CD4-positive, alpha-beta T cell (primary cell): ENCODE data around the gene ZSWIM5. TPM values are rescaled to one million over a fixed set of nuclear protein-coding genes. Genes with fewer than 3 reads are reported as not detected.
"Not testable (repeated sequence)": the region's sequence is repeated elsewhere in the genome, so short reads cannot be mapped to it uniquely, and the experiment has no call there.

Source experiments
- ATAC-seq: fragments of 200-7000 bp; cut with Tn5 transposase; one replicate; pipeline ENCODE4 v1.10.0; 2022; ENCODE audit warnings: mild to moderate bottlenecking; ENCODE audit not compliant: poor library complexity
- CTCF ChIA-PET: fragments of 350-600 bp; sonication (Branson Sonifier 250); formaldehyde crosslinking; loops from one replicate; lab custom pipeline; 2021; ENCODE audit warnings: antibody characterized with exemption, inconsistent platforms; lab: Charles Lee
- POLR2A ChIA-PET: fragments of 350-600 bp; sonication (Branson Sonifier 250); formaldehyde crosslinking; loops from one replicate; lab custom pipeline; 2021; ENCODE audit warnings: antibody characterized with exemption, inconsistent platforms; lab: Charles Lee
- DNase-seq, 14 experiments: peaks; one replicate each; pipeline ENCODE4 v3.0.0-alpha.2; 2013 to 2020; ENCODE audit warnings: mixed read lengths in 2 of 14
- H3K27ac ChIP-seq, 2 donors: one replicate each; pipeline versions ENCODE4 v1.5.1 to v1.7.0; 2013; ENCODE audit warnings: low read length in 2 of 2, low read depth in 1 of 2, mild to moderate bottlenecking in 1 of 2
- H3K27me3 ChIP-seq, 2 experiments: 1 replicate in 1 of 2; 2 replicates in 1 of 2; pipeline versions ENCODE4 v1.6.1 to v1.7.0; 2013; ENCODE audit warnings: low read length in 2 of 2, control low read depth in 1 of 2, mild to moderate bottlenecking in 1 of 2, moderate library complexity in 1 of 2; ENCODE audit not compliant: insufficient read depth in 2 of 2, control insufficient read depth in 1 of 2
- H3K36me3 ChIP-seq: one replicate; pipeline ENCODE4 v1.6.1; 2013; ENCODE audit warnings: low read length, control low read depth; ENCODE audit not compliant: insufficient read depth
- H3K4me1 ChIP-seq: one replicate; pipeline ENCODE4 v1.6.1; 2013; ENCODE audit warnings: low read length, control low read depth; ENCODE audit not compliant: insufficient read depth
- H3K4me3 ChIP-seq: one replicate; pipeline ENCODE4 v1.5.1; 2013; ENCODE audit warnings: mild to moderate bottlenecking, low read length, moderate library complexity
- H3K9me3 ChIP-seq, 2 experiments: 1 replicate in 1 of 2; 2 replicates in 1 of 2; pipeline versions ENCODE4 v1.6.1 to v1.7.0; 2013; ENCODE audit warnings: low read length in 2 of 2, mild to moderate bottlenecking in 2 of 2, control low read depth in 1 of 2, moderate library complexity in 1 of 2; ENCODE audit not compliant: control insufficient read depth in 1 of 2, insufficient read depth in 1 of 2
- H3K27ac Mint-ChIP-seq: one replicate; pipeline ENCODE4 v1.8.0; 2020; ENCODE audit warnings: mixed read lengths
- H3K27me3 Mint-ChIP-seq: one replicate; pipeline ENCODE4 v1.8.0; 2021; ENCODE audit warnings: mixed read lengths
- H3K36me3 Mint-ChIP-seq: one replicate; pipeline ENCODE4 v1.8.0; 2021; ENCODE audit warnings: low read depth, mixed read lengths
- H3K4me1 Mint-ChIP-seq: one replicate; pipeline ENCODE4 v1.8.0; 2021; ENCODE audit warnings: low read depth, mixed read lengths
- H3K4me3 Mint-ChIP-seq: one replicate; pipeline ENCODE4 v1.8.0; 2020; ENCODE audit warnings: mild to moderate bottlenecking, mixed read lengths
- H3K9me3 Mint-ChIP-seq: one replicate; pipeline ENCODE4 v1.8.0; 2020; ENCODE audit warnings: mixed read lengths
- CTCF ChIP-seq: fragments of 200-600 bp; IDR thresholded peaks from one replicate; pipeline ENCODE4 v1.8.0; 2022; ENCODE audit warnings: antibody characterized with exemption, mild to moderate bottlenecking
- intact Hi-C, 2 experiments: fragments of 100-400 bp; cut with DNase I in 1 of 2; cut with micrococcal nuclease in 1 of 2; formaldehyde crosslinking; loops; one replicate each; pipeline versions ENCODE4 v1.15.1 to v1.9.0; 2023 to 2025; cut with DNase I, micrococcal nuclease
- total RNA-seq, 174 experiments: library from RNA in 2 of 174; stranded (reverse) in 2 of 174; gene quantifications; one replicate each; pipeline ENCODE4 v1.2.3 and lab custom pipeline; 2021 to 2026

ZSWIM5 gene
- total RNA-seq, 2 experiments from 2014 or later: 0.91 to 1.1 TPM

- Histone ChIP-seq H3K27ac (no peak overlapping the region), H3K4me1 (no peaks in the 10 kb centered on the region), H3K4me3 (no peak overlapping the region), H3K27me3 (no peaks in the 10 kb centered on the region), H3K36me3 (no peaks in the 10 kb centered on the region), H3K9me3 (no peaks in the 10 kb centered on the region)
- Mint-ChIP-seq H3K9me3 (no peaks in the 10 kb centered on the region), H3K4me3 (no peak overlapping the region), H3K36me3 (no peaks in the 10 kb centered on the region), H3K27ac (no peak overlapping the region), H3K4me1 (no peaks in the 10 kb centered on the region), H3K27me3 (no peaks in the 10 kb centered on the region)
- ATAC-seq (no peak), DNase-seq (no peak)
- POLR2A ChIA-PET: interaction anchor here (0.9 kb wide), 1 partner anchor 618 kb away, joined by 3 read pairs; no protein-coding TSS in a partner anchor
- no peak for TF ChIP-seq CTCF
- CTCF ChIA-PET: no interaction called here
- intact Hi-C loops: no loop called here
These were observed 71.9 kb downstream of the ZSWIM5 start for GRCh38 chr1:45134461-45134873.

- intact Hi-C loops, H3K27ac ChIP-seq, H3K4me3 Mint-ChIP-seq, H3K9me3 ChIP-seq, ATAC-seq, H3K36me3 Mint-ChIP-seq, H3K36me3 ChIP-seq, POLR2A ChIA-PET, H3K4me3 ChIP-seq, H3K9me3 Mint-ChIP-seq, H3K4me1 ChIP-seq, H3K27ac Mint-ChIP-seq, H3K27me3 ChIP-seq, CTCF ChIA-PET, H3K4me1 Mint-ChIP-seq, DNase-seq, H3K27me3 Mint-ChIP-seq: not testable (repeated sequence)
These were observed 73.7 kb downstream of the ZSWIM5 start for GRCh38 chr1:45132719-45133118.

DNA sequence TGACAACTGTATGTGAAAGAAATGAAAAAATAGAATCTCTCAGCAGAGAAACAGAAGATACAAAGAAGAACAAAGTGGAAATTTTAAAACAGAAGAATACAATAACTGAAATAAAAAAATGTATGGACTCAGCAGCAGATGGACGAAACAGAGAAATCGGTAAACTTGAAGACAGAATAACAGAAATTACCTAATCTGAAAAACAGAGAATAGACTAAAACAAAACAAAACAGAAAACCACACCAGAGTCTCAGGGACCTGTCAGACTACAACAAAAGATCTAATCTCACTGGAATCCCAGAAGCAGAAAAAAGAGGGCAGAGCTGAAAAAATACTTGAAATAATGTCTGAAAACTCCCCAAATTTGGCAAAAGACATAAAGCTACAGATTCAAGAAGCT is 83.0 kb downstream of the ZSWIM5 start:
- no peak for TF ChIP-seq CTCF
- Histone ChIP-seq H3K27ac (no peak overlapping the region), H3K36me3 (no peaks in the 10 kb centered on the region), H3K4me1 (peaks cover 6% of the 10 kb centered on the region), H3K27me3 (no peaks in the 10 kb centered on the region), H3K9me3 (no peaks in the 10 kb centered on the region), H3K4me3 (no peak overlapping the region)
- H3K4me3 Mint-ChIP-seq: no peak overlapping the region
- DNase-seq: peak in 1 of 14 experiments; percentile 5
- intact Hi-C loops: no loop called here
- H3K4me1 Mint-ChIP-seq: no peaks in the 10 kb centered on the region
- CTCF ChIA-PET: no interaction called here
- H3K36me3 Mint-ChIP-seq: no peaks in the 10 kb centered on the region
- ATAC-seq: no peak
- no peaks in the 10 kb centered on the region for H3K27me3 Mint-ChIP-seq
- no peak overlapping the region for H3K27ac Mint-ChIP-seq
- no peaks in the 10 kb centered on the region for H3K9me3 Mint-ChIP-seq
- POLR2A ChIA-PET: no interaction called here

DNA sequence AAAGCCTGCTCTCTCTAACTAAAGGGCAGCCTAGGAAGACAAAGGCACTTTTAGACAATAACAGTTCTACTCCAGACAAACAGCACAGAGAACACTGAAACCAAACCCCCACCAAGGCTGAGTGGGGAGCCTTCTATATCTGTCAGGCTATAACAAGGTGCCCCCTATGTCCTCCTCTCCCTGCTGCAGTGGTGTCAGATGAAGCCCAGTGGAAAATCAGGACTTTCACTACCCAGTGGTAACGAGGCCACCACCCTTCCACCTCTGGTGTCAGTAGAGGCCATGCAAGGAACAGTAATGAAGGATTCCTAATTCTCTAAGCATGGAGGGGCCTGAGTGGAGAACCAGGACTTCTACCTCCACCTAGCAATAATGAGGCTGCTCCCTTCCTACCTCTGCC is 83.7 kb downstream of the ZSWIM5 start:
- H3K27ac Mint-ChIP-seq: no peak overlapping the region
- no peak for TF ChIP-seq CTCF
- no peak overlapping the region for H3K4me3 ChIP-seq
- DNase-seq (no peak), ATAC-seq (no peak)
- no peak overlapping the region for H3K4me3 Mint-ChIP-seq
- no peaks in the 10 kb centered on the region for H3K36me3 Mint-ChIP-seq
- H3K9me3 ChIP-seq: no peaks in the 10 kb centered on the region
- peaks cover 4% of the 10 kb centered on the region for H3K4me1 Mint-ChIP-seq
- no peaks in the 10 kb centered on the region for H3K27me3 Mint-ChIP-seq
- ChIA-PET POLR2A (no interaction called here), CTCF (no interaction called here)
- no peaks in the 10 kb centered on the region for H3K36me3 ChIP-seq
- peaks cover 6% of the 10 kb centered on the region for H3K4me1 ChIP-seq
- no peaks in the 10 kb centered on the region for H3K27me3 ChIP-seq
- no peaks in the 10 kb centered on the region for H3K9me3 Mint-ChIP-seq
- intact Hi-C loops: no loop called here
- H3K27ac ChIP-seq: no peak overlapping the region
